H1 (cell line): ENCODE measurements around the gene CAPN14. TPM values are rescaled to one million over a fixed set of nuclear protein-coding genes. Genes with fewer than 3 reads are reported as not detected.

Experiments
- SIRT6 ChIP-seq: IDR thresholded peaks from one replicate; pipeline ENCODE4 v1.7.1; 2012; ENCODE audit warnings: low read length, inconsistent platforms
- SP1 ChIP-seq: IDR thresholded peaks from 2 replicates; pipeline ENCODE4 v1.6.1; 2011; ENCODE audit warnings: low read depth, low read length
- polyA plus RNA-seq, 7 experiments: library from polyadenylated mRNA; depleted of rRNA in 3 of 7; stranded (reverse) in 5 of 7; unstranded in 2 of 7; fragments of >200 nt in 5 of 7; fragments of 200-250 nt in 2 of 7; gene quantifications; 1 replicate in 5 of 7; 2 replicates in 1 of 7; 4 replicates in 1 of 7; pipeline versions ENCODE4 v1.2.1 to v1.2.3, GENCODE V29; 2011 to 2013; ENCODE audit warnings: missing spikeins in 2 of 7, mixed read lengths in 2 of 7
- total RNA-seq: library from RNA; stranded (reverse); fragmentation: NEBNext Ultra II Directional; extraction: Animal tissue kit (Norgen Biotek cat#: 25700); gene quantifications from 2 replicates; pipeline ENCODE4 v1.2.1, GENCODE V29; 2021
- TF ChIP-seq, protein P1 (sequence below): fragments of 300-600 bp; sonication (generic); IDR thresholded peaks from 2 replicates; pipeline ENCODE4 v1.7.1; 2012; ENCODE audit warnings: low read length, moderate library complexity, mild to moderate bottlenecking, inconsistent platforms; ENCODE audit not compliant: insufficient replicate concordance

Gene CAPN14
- total and polyA plus RNA-seq, 2 of the 8 experiments (the other 6 are each of a cell fraction or from before 2014, with no cell fraction given): 0.07 TPM; not detected in 1

DNA sequence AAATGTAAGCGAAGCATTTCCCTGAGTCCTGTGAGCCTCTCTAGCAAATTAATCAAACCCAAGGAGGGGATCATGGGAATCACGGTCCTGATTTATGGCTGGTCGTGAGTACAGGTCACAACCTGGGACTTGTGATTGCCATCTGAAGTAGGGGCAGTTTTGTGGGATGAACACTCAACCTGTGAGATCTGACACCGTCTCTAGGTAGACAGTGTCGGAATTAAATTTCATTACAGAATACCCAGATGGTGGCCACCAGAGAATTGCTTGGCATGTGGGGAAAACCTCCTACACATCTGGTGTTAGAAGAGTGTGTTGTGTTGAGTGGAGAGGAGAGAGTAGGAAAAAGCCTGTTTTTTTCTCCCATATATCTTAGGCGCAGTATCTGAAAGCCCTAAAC lies 12.5 kb downstream of the CAPN14 start (continued):
- TF ChIP-seq, protein P1, sequence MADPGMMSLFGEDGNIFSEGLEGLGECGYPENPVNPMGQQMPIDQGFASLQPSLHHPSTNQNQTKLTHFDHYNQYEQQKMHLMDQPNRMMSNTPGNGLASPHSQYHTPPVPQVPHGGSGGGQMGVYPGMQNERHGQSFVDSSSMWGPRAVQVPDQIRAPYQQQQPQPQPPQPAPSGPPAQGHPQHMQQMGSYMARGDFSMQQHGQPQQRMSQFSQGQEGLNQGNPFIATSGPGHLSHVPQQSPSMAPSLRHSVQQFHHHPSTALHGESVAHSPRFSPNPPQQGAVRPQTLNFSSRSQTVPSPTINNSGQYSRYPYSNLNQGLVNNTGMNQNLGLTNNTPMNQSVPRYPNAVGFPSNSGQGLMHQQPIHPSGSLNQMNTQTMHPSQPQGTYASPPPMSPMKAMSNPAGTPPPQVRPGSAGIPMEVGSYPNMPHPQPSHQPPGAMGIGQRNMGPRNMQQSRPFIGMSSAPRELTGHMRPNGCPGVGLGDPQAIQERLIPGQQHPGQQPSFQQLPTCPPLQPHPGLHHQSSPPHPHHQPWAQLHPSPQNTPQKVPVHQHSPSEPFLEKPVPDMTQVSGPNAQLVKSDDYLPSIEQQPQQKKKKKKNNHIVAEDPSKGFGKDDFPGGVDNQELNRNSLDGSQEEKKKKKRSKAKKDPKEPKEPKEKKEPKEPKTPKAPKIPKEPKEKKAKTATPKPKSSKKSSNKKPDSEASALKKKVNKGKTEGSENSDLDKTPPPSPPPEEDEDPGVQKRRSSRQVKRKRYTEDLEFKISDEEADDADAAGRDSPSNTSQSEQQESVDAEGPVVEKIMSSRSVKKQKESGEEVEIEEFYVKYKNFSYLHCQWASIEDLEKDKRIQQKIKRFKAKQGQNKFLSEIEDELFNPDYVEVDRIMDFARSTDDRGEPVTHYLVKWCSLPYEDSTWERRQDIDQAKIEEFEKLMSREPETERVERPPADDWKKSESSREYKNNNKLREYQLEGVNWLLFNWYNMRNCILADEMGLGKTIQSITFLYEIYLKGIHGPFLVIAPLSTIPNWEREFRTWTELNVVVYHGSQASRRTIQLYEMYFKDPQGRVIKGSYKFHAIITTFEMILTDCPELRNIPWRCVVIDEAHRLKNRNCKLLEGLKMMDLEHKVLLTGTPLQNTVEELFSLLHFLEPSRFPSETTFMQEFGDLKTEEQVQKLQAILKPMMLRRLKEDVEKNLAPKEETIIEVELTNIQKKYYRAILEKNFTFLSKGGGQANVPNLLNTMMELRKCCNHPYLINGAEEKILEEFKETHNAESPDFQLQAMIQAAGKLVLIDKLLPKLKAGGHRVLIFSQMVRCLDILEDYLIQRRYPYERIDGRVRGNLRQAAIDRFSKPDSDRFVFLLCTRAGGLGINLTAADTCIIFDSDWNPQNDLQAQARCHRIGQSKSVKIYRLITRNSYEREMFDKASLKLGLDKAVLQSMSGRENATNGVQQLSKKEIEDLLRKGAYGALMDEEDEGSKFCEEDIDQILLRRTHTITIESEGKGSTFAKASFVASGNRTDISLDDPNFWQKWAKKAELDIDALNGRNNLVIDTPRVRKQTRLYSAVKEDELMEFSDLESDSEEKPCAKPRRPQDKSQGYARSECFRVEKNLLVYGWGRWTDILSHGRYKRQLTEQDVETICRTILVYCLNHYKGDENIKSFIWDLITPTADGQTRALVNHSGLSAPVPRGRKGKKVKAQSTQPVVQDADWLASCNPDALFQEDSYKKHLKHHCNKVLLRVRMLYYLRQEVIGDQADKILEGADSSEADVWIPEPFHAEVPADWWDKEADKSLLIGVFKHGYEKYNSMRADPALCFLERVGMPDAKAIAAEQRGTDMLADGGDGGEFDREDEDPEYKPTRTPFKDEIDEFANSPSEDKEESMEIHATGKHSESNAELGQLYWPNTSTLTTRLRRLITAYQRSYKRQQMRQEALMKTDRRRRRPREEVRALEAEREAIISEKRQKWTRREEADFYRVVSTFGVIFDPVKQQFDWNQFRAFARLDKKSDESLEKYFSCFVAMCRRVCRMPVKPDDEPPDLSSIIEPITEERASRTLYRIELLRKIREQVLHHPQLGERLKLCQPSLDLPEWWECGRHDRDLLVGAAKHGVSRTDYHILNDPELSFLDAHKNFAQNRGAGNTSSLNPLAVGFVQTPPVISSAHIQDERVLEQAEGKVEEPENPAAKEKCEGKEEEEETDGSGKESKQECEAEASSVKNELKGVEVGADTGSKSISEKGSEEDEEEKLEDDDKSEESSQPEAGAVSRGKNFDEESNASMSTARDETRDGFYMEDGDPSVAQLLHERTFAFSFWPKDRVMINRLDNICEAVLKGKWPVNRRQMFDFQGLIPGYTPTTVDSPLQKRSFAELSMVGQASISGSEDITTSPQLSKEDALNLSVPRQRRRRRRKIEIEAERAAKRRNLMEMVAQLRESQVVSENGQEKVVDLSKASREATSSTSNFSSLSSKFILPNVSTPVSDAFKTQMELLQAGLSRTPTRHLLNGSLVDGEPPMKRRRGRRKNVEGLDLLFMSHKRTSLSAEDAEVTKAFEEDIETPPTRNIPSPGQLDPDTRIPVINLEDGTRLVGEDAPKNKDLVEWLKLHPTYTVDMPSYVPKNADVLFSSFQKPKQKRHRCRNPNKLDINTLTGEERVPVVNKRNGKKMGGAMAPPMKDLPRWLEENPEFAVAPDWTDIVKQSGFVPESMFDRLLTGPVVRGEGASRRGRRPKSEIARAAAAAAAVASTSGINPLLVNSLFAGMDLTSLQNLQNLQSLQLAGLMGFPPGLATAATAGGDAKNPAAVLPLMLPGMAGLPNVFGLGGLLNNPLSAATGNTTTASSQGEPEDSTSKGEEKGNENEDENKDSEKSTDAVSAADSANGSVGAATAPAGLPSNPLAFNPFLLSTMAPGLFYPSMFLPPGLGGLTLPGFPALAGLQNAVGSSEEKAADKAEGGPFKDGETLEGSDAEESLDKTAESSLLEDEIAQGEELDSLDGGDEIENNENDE: no peak
- TF ChIP-seq SP1 (no peak), SIRT6 (no peak)
